Measurements from ENCODE around the gene RIMBP2.

Gene RIMBP2

GRCh38 chr12:130538343-130539095, 177.6 kb downstream of the RIMBP2 start:
- no peak for DNase-seq (ENCODE audit: low read depth)

GRCh38 chr12:130537655-130538054, 178.4 kb downstream of the RIMBP2 start:
- DNase-seq (ENCODE audit: low read depth): no peak

- DNase-seq (ENCODE audit: low read depth): no peak
Observed at GRCh38 chr12:130537051-130537450, 179.0 kb downstream of the RIMBP2 start.

GRCh38 chr12:130530429-130530828, 185.7 kb downstream of the RIMBP2 start:
- no peak for DNase-seq (ENCODE audit: low read depth)

GRCh38 chr12:130529781-130530180, 186.3 kb downstream of the RIMBP2 start:
- no peak for DNase-seq (ENCODE audit: low read depth)

GRCh38 chr12:130527239-130527638, 188.9 kb downstream of the RIMBP2 start:
- no peak for DNase-seq (ENCODE audit: low read depth)

GRCh38 chr12:130526813-130527212, 189.3 kb downstream of the RIMBP2 start:
- DNase-seq (ENCODE audit: low read depth): no peak

- DNase-seq (ENCODE audit: low read depth): no peak
Observed at GRCh38 chr12:130525384-130526172, 190.5 kb downstream of the RIMBP2 start.

GRCh38 chr12:130524759-130525158, 191.3 kb downstream of the RIMBP2 start:
- DNase-seq (ENCODE audit: low read depth): no peak

GRCh38 chr12:130523863-130524614, 192.1 kb downstream of the RIMBP2 start:
- DNase-seq (ENCODE audit: low read depth): no peak

- no peak for DNase-seq (ENCODE audit: low read depth)
Observed at GRCh38 chr12:130523208-130523607, 192.9 kb downstream of the RIMBP2 start.

GRCh38 chr12:130522244-130522834, 193.8 kb downstream of the RIMBP2 start:
- DNase-seq (ENCODE audit: low read depth): no peak

- no peak for DNase-seq (ENCODE audit: low read depth)
Observed at GRCh38 chr12:130521375-130522124, 194.5 kb downstream of the RIMBP2 start.

GRCh38 chr12:130520784-130521183, 195.3 kb downstream of the RIMBP2 start:
- DNase-seq (ENCODE audit: low read depth): no peak

- no peak for DNase-seq (ENCODE audit: low read depth)
Observed at GRCh38 chr12:130517588-130517987, 198.5 kb downstream of the RIMBP2 start.

- DNase-seq (ENCODE audit: low read depth): no peak
Observed at GRCh38 chr12:130514149-130514551, 201.9 kb downstream of the RIMBP2 start.

GRCh38 chr12:130513556-130513955, 202.5 kb downstream of the RIMBP2 start:
- no peak for DNase-seq (ENCODE audit: low read depth)

GRCh38 chr12:130511285-130511684, 204.8 kb downstream of the RIMBP2 start:
- DNase-seq (ENCODE audit: low read depth): no peak

- no peak for DNase-seq (ENCODE audit: low read depth)
Observed at GRCh38 chr12:130509454-130509853, 206.6 kb downstream of the RIMBP2 start.

- DNase-seq (ENCODE audit: low read depth): no peak
Observed at GRCh38 chr12:130508847-130509246, 207.3 kb downstream of the RIMBP2 start.

GRCh38 chr12:130508318-130508717, 207.8 kb downstream of the RIMBP2 start:
- DNase-seq (ENCODE audit: low read depth): no peak

- no peak for DNase-seq (ENCODE audit: low read depth)
Observed at GRCh38 chr12:130506844-130507243, 209.3 kb downstream of the RIMBP2 start.

Measured in stimulated activated CD8-positive, alpha-beta memory T cell treated with anti-CD3 and anti-CD28 coated beads, Interleukin-12 subunit alpha, Interleukin-12 subunit beta, amount 100 ng/mL, for 4 hours (primary cell).